IMR-90 (cell line): ENCODE measurements around the gene SLIT1. TPM values are rescaled to one million over a fixed set of nuclear protein-coding genes. Genes with fewer than 3 reads are reported as not detected.

Experiments used
- ATAC-seq: fragments of 200-7000 bp; cut with Tn5 transposase; 2 replicates; pipeline ENCODE4 v1.9.1; 2020; ENCODE audit warnings: low read depth, mild to moderate bottlenecking, moderate library complexity
- BruUV-seq: library from RNA; stranded (reverse); fragments of 400-500 nt; replicated peaks from 2 replicates; lab custom pipeline; 2021; lab: Mats Ljungman, UMichigan
- CTCF ChIA-PET: fragments of 300-600 bp; formaldehyde crosslinking; extraction: SDS; loops from one replicate; lab custom pipeline; 2021; ENCODE audit warnings: antibody characterized with exemption; lab: Yijun Ruan, JAX
- POLR2A ChIA-PET: fragments of 300-600 bp; sonication (Branson Sonifier 250); formaldehyde crosslinking; loops from one replicate; lab custom pipeline; 2022; ENCODE audit warnings: antibody characterized with exemption; ENCODE audit not compliant: unreplicated experiment; lab: Charles Lee
- DNase-seq: peaks from one replicate; pipeline ENCODE4 v3.0.0; 2013
- H2AFZ ChIP-seq: replicated peaks from 2 replicates; pipeline ENCODE3; 2013; ENCODE audit warnings: low read length, mild to moderate bottlenecking; ENCODE audit not compliant: poor library complexity
- H2AK5ac ChIP-seq: 2 replicates; pipeline ENCODE4 v1.6.1; 2013; ENCODE audit warnings: low read depth, low read length, inconsistent platforms
- H2AK9ac ChIP-seq: replicated peaks from 2 replicates; pipeline ENCODE3; 2013; ENCODE audit warnings: mild to moderate bottlenecking, low read depth, low read length, moderate library complexity; ENCODE audit not compliant: poor library complexity
- H2BK120ac ChIP-seq: 2 replicates; pipeline ENCODE4 v1.6.1; 2013; ENCODE audit warnings: low read depth, low read length, inconsistent platforms
- H2BK15ac ChIP-seq: 3 replicates; pipeline ENCODE4 v1.6.1; 2013; ENCODE audit warnings: low read depth, low read length, inconsistent platforms
- H2BK20ac ChIP-seq: 2 replicates; pipeline ENCODE4 v1.6.1; 2013; ENCODE audit warnings: low read depth, mild to moderate bottlenecking, inconsistent platforms, low read length, moderate library complexity
- H2BK5ac ChIP-seq: 2 replicates; pipeline ENCODE4 v1.6.1; 2013; ENCODE audit warnings: mild to moderate bottlenecking, low read depth, low read length, inconsistent platforms; ENCODE audit not compliant: poor library complexity, severe bottlenecking
- H3K14ac ChIP-seq: replicated peaks from 2 replicates; pipeline ENCODE4 v1.6.1; 2013; ENCODE audit warnings: low read depth, low read length, inconsistent platforms
- H3K18ac ChIP-seq: 2 replicates; pipeline ENCODE4 v1.6.1; 2013; ENCODE audit warnings: low read depth, low read length, control low read depth
- H3K23ac ChIP-seq: 2 replicates; pipeline ENCODE4 v1.6.1; 2013; ENCODE audit warnings: low read depth, low read length, inconsistent platforms
- H3K27ac ChIP-seq: 2 replicates; pipeline ENCODE4 v1.5.1; 2013; ENCODE audit warnings: mild to moderate bottlenecking, control low read depth, low read length; ENCODE audit not compliant: insufficient read depth
- H3K27me3 ChIP-seq: 2 replicates; pipeline ENCODE4 v1.6.1; 2013; ENCODE audit warnings: low read length; ENCODE audit not compliant: control insufficient read depth, insufficient read depth
- H3K36me3 ChIP-seq: 2 replicates; pipeline ENCODE4 v1.6.1; 2013; ENCODE audit warnings: low read length, mixed read lengths; ENCODE audit not compliant: control insufficient read depth, insufficient read depth
- H3K4ac ChIP-seq: 2 replicates; pipeline ENCODE4 v1.6.1; 2013; ENCODE audit warnings: low read depth, low read length, inconsistent platforms
- H3K4me1 ChIP-seq: 2 replicates; pipeline ENCODE4 v1.6.1; 2013; ENCODE audit warnings: low read length, mixed read lengths; ENCODE audit not compliant: control insufficient read depth, insufficient read depth
- H3K4me2 ChIP-seq: 2 replicates; pipeline ENCODE4 v1.6.1; 2013; ENCODE audit warnings: low read depth, mild to moderate bottlenecking, control low read depth, low read length, moderate library complexity
- H3K4me3 ChIP-seq: 2 replicates; pipeline ENCODE4 v1.5.1; 2013; ENCODE audit warnings: low read depth, mild to moderate bottlenecking, control low read depth, low read length, moderate library complexity; ENCODE audit not compliant: insufficient read depth
- H3K56ac ChIP-seq: 2 replicates; pipeline ENCODE4 v1.6.1; 2013; ENCODE audit warnings: low read length, inconsistent platforms; ENCODE audit not compliant: insufficient read depth; ENCODE audit errors: extremely low read depth
- H3K79me1 ChIP-seq, 2 experiments: 2 replicates each; pipeline ENCODE4 v1.6.1; 2013; ENCODE audit warnings: low read length in 2 of 2, inconsistent platforms in 1 of 2, low read depth in 1 of 2
- H3K9ac ChIP-seq: 2 replicates; pipeline ENCODE4 v1.6.1; 2013; ENCODE audit warnings: low read depth, low read length, control low read depth
- H3K9me1 ChIP-seq: 2 replicates; pipeline ENCODE4 v1.6.1; 2013; ENCODE audit warnings: low read length, inconsistent platforms; ENCODE audit not compliant: insufficient read depth
- H3K9me3 ChIP-seq: 2 replicates; pipeline ENCODE4 v1.6.1; 2013; ENCODE audit warnings: low read length; ENCODE audit not compliant: control insufficient read depth, insufficient read depth
- H4K20me1 ChIP-seq: 2 replicates; pipeline ENCODE4 v1.6.1; 2013; ENCODE audit warnings: low read length, inconsistent platforms; ENCODE audit not compliant: insufficient read depth
- H4K5ac ChIP-seq: 2 replicates; pipeline ENCODE4 v1.6.1; 2013; ENCODE audit warnings: mild to moderate bottlenecking, low read depth, low read length, control low read depth
- H4K8ac ChIP-seq, 2 experiments: 2 replicates each; pipeline ENCODE4 v1.6.1; 2013; ENCODE audit warnings: low read depth in 2 of 2, low read length in 2 of 2, control low read depth in 1 of 2, inconsistent platforms in 1 of 2
- H4K91ac ChIP-seq: 2 replicates; pipeline ENCODE4 v1.6.1; 2013; ENCODE audit warnings: low read depth, low read length, inconsistent platforms; ENCODE audit not compliant: insufficient read depth
- BHLHE40 ChIP-seq: fragments of 150-350 bp; IDR thresholded peaks from 2 replicates; pipeline ENCODE4 v1.6.1; 2016; ENCODE audit warnings: mild to moderate bottlenecking, low read depth, low read length
- CEBPB ChIP-seq: IDR thresholded peaks from 2 replicates; pipeline ENCODE4 v1.6.1; 2012; ENCODE audit warnings: low read depth, low read length, improper control_type of control experiment
- CHD1 ChIP-seq: IDR thresholded peaks from 2 replicates; pipeline ENCODE4 v1.6.1; 2012; ENCODE audit warnings: low read depth, low read length, improper control_type of control experiment
- FOS ChIP-seq: fragments of 150-350 bp; IDR thresholded peaks from 2 replicates; pipeline ENCODE4 v1.6.1; 2016; ENCODE audit warnings: low read depth, low read length
- MAFK ChIP-seq: IDR thresholded peaks from 2 replicates; pipeline ENCODE4 v1.6.1; 2012; ENCODE audit warnings: low read depth, low read length, improper control_type of control experiment
- MAZ ChIP-seq: IDR thresholded peaks from 2 replicates; pipeline ENCODE4 v1.6.1; 2012; ENCODE audit warnings: low read depth, mild to moderate bottlenecking, low read length, improper control_type of control experiment, moderate library complexity, borderline replicate concordance
- MXI1 ChIP-seq: IDR thresholded peaks from 2 replicates; pipeline ENCODE4 v1.6.1; 2012; ENCODE audit warnings: low read depth, mild to moderate bottlenecking, low read length, moderate library complexity, borderline replicate concordance
- NFE2L2 ChIP-seq: fragments of 150-350 bp; IDR thresholded peaks from 2 replicates; pipeline ENCODE4 v1.6.1; 2016; ENCODE audit warnings: low read depth, mild to moderate bottlenecking, low read length
- POLR2A ChIP-seq: IDR thresholded peaks from 2 replicates; pipeline ENCODE4 v1.6.1; 2012; ENCODE audit warnings: mild to moderate bottlenecking, low read depth, low read length
- RAD21 ChIP-seq: IDR thresholded peaks from 2 replicates; pipeline ENCODE4 v1.6.1; 2012; ENCODE audit warnings: low read length, improper control_type of control experiment
- RCOR1 ChIP-seq: IDR thresholded peaks from 2 replicates; pipeline ENCODE4 v1.6.1; 2012; ENCODE audit warnings: mild to moderate bottlenecking, low read length, improper control_type of control experiment; ENCODE audit not compliant: insufficient replicate concordance
- RFX5 ChIP-seq: IDR thresholded peaks from 2 replicates; pipeline ENCODE4 v1.8.0; 2012; ENCODE audit warnings: low read depth, mild to moderate bottlenecking, low read length, moderate library complexity
- SMC3 ChIP-seq: fragments of 150-350 bp; IDR thresholded peaks from 2 replicates; pipeline ENCODE4 v1.6.1; 2016; ENCODE audit warnings: low read depth, mild to moderate bottlenecking, antibody characterized with exemption, low read length, moderate library complexity
- WGBS, 2 experiments: methylation state at CpG; one replicate each; pipeline versions ENCODE4 v1.1.5 to v1.1.7; 2013; ENCODE audit warnings: missing lambda C conversion rate in 2 of 2; ENCODE audit not compliant: insufficient read length in 1 of 2; ENCODE audit errors: extremely low coverage in 2 of 2; 5-methylcytosine and 5-hydroxymethylcytosine counted together
- dilution Hi-C: fragments of 300-500 bp; cut with HindIII; formaldehyde crosslinking; loops from one replicate; pipeline ENCODE4 v1.14.3; 2018; ENCODE audit warnings: low sequenced_read_pairs; ENCODE audit not compliant: unreplicated experiment
- in situ Hi-C: fragments of 300-500 bp; cut with MboI; formaldehyde crosslinking; loops from 3 replicates; pipeline ENCODE4 v1.14.3; 2019; ENCODE audit warnings: low sequenced_read_pairs, inconsistent platforms, mixed read lengths
- intact Hi-C: fragments of 100-400 bp; cut with micrococcal nuclease; formaldehyde crosslinking; loops from 2 replicates; pipeline ENCODE4 v1.10.0; 2022
- polyA plus RNA-seq, 3 experiments: library from polyadenylated mRNA; depleted of rRNA; stranded (reverse); fragments of >200 nt; gene quantifications; 2 replicates each; pipeline ENCODE4 v1.2.3, GENCODE V29; 2012; ENCODE audit warnings: low replicate concordance in 1 of 3
- total RNA-seq: library from RNA; depleted of rRNA; stranded (reverse); fragments of >200 nt; gene quantifications from 2 replicates; pipeline ENCODE4 v1.2.3, GENCODE V29; 2012
- TF ChIP-seq, protein P1 (sequence below): fragments of 150-350 bp; IDR thresholded peaks from 2 replicates; pipeline ENCODE4 v1.6.1; 2017; ENCODE audit warnings: mild to moderate bottlenecking, antibody characterized with exemption, low read length, low read depth
- TF ChIP-seq, protein P2 (sequence below): fragments of 150-350 bp; IDR thresholded peaks from 2 replicates; pipeline ENCODE4 v1.6.1; 2016; ENCODE audit warnings: low read depth, mild to moderate bottlenecking, low read length, moderate library complexity, borderline replicate concordance
- TF ChIP-seq, protein P3 (sequence below): conservative IDR thresholded peaks from 2 replicates; pipeline ENCODE4 v1.5.1; 2012; ENCODE audit warnings: mild to moderate bottlenecking, low read depth, low read length, improper control_type of control experiment

SLIT1 gene
- total and polyA plus RNA-seq, 2 of the 4 experiments (the other 2 are of a cell fraction): under 0.01 TPM

DNA sequence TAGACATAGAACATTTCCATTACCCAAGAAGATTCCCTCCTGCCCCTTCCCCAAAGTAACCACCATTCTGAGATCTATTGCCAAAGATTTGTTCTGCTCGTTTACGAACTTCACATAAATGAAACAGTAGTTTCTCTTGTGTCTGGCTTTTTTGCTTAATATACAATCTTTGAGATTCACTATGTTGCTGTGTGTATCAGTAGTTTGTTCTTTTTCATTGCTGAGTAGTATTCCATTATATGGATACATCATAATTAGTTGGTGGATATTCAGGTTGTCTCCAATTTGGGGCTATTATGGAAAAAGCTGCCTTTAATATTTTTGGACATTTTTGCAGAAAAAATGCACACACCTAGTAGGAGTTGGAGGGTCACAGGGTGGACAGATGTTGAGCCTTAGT lies 124.3 kb downstream of the SLIT1 start:
- Histone ChIP-seq H4K8ac (no peak overlapping the region), H3K4me2 (no peak overlapping the region), H3K79me1 (no peaks in the 10 kb centered on the region), H3K4me3 (no peak overlapping the region), H2BK15ac (no peak overlapping the region), H3K4me1 (no peaks in the 10 kb centered on the region), H2AK9ac (no peak overlapping the region), H3K9ac (no peak overlapping the region), H2AFZ (no peak overlapping the region), H3K36me3 (no peaks in the 10 kb centered on the region), H3K14ac (no peak overlapping the region), H3K9me1 (no peaks in the 10 kb centered on the region), H2BK5ac (no peak overlapping the region), H3K18ac (no peak overlapping the region), H2AK5ac (no peak overlapping the region), H4K91ac (no peak overlapping the region), H3K4ac (no peak overlapping the region), H4K20me1 (no peaks in the 10 kb centered on the region), H2BK120ac (no peak overlapping the region), H3K27me3 (peaks cover 61% of the 10 kb centered on the region), H3K27ac (no peak overlapping the region), H3K9me3 (no peaks in the 10 kb centered on the region), H3K23ac (no peak overlapping the region), H4K5ac (no peak overlapping the region), H3K56ac (no peak overlapping the region), H2BK20ac (no peak overlapping the region)
- no peak for ATAC-seq
- POLR2A ChIA-PET: no interaction called here
- no peak for DNase-seq
- no TSS peak for BruUV-seq
- intact Hi-C loops: no loop called here
- dilution Hi-C loops: no loop called here
- TF ChIP-seq NFE2L2 (no peak), RFX5 (no peak), MAFK (no peak), MAZ (no peak), SMC3 (no peak), BHLHE40 (no peak), CHD1 (no peak), CEBPB (no peak), RAD21 (no peak), RCOR1 (no peak), MXI1 (no peak), FOS (no peak), POLR2A (no peak)
- TF ChIP-seq, protein P1, sequence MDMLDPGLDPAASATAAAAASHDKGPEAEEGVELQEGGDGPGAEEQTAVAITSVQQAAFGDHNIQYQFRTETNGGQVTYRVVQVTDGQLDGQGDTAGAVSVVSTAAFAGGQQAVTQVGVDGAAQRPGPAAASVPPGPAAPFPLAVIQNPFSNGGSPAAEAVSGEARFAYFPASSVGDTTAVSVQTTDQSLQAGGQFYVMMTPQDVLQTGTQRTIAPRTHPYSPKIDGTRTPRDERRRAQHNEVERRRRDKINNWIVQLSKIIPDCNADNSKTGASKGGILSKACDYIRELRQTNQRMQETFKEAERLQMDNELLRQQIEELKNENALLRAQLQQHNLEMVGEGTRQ: no peak
- TF ChIP-seq, protein P2, sequence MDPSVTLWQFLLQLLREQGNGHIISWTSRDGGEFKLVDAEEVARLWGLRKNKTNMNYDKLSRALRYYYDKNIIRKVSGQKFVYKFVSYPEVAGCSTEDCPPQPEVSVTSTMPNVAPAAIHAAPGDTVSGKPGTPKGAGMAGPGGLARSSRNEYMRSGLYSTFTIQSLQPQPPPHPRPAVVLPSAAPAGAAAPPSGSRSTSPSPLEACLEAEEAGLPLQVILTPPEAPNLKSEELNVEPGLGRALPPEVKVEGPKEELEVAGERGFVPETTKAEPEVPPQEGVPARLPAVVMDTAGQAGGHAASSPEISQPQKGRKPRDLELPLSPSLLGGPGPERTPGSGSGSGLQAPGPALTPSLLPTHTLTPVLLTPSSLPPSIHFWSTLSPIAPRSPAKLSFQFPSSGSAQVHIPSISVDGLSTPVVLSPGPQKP: no peak
- TF ChIP-seq, protein P3, sequence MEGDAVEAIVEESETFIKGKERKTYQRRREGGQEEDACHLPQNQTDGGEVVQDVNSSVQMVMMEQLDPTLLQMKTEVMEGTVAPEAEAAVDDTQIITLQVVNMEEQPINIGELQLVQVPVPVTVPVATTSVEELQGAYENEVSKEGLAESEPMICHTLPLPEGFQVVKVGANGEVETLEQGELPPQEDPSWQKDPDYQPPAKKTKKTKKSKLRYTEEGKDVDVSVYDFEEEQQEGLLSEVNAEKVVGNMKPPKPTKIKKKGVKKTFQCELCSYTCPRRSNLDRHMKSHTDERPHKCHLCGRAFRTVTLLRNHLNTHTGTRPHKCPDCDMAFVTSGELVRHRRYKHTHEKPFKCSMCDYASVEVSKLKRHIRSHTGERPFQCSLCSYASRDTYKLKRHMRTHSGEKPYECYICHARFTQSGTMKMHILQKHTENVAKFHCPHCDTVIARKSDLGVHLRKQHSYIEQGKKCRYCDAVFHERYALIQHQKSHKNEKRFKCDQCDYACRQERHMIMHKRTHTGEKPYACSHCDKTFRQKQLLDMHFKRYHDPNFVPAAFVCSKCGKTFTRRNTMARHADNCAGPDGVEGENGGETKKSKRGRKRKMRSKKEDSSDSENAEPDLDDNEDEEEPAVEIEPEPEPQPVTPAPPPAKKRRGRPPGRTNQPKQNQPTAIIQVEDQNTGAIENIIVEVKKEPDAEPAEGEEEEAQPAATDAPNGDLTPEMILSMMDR: no peak
- no CpG with 5 or more reads among the region's 2 CpGs for WGBS, 2 experiments
- CTCF ChIA-PET: interaction anchor here (1.0 to 1.3 kb wide), 2 partner anchors 24 to 149 kb away, joined by 3 read pairs; no protein-coding TSS in a partner anchor
- in situ Hi-C loops: no loop called here
